Measurements from ENCODE around the gene RABGAP1. TPM values are rescaled to one million over a fixed set of nuclear protein-coding genes. Genes with fewer than 3 reads are reported as not detected.

Gene RABGAP1
- total RNA-seq, 2 donors from 2014 or later, result 41.9 to 49.7 TPM

GRCh38 chr9:123053711-123054110, 112.9 kb downstream of the RABGAP1 start:
- no peak for TF ChIP-seq CTCF (conservative IDR thresholded peaks at IDR 0.05)
- no peak overlapping the region for H3K27ac Mint-ChIP-seq

GRCh38 chr9:123058834-123059233, 118.0 kb downstream of the RABGAP1 start:
- Histone ChIP-seq H3K4me3 (ENCODE audit: low read length) (no peak overlapping the region), H3K9me3 (ENCODE audit: control insufficient read depth, low read length) (peaks cover 5% of the 10 kb centered on the region), H3K27me3 (ENCODE audit: control insufficient read depth, insufficient read depth, low read length, poor library complexity, severe bottlenecking) (no peaks in the 10 kb centered on the region), H3K9ac (ENCODE audit: extremely low read depth, low read length, poor library complexity, severe bottlenecking) (no peak overlapping the region), H3K27ac (ENCODE audit: low read depth, low read length) (no peak overlapping the region), H3K36me3 (ENCODE audit: control insufficient read depth, insufficient read depth, low read length) (peaks cover 27% of the 10 kb centered on the region), H3K4me1 (ENCODE audit: control insufficient read depth, insufficient read depth, low read length) (no peaks in the 10 kb centered on the region)
- Mint-ChIP-seq H3K4me1 (no peaks in the 10 kb centered on the region), H3K27me3 (ENCODE audit: insufficient read depth) (no peaks in the 10 kb centered on the region), H3K4me3 (no peak overlapping the region), H3K9me3 (peaks cover 3% of the 10 kb centered on the region), H3K27ac (no peak overlapping the region), H3K36me3 (ENCODE audit: low read depth) (peaks cover 31% of the 10 kb centered on the region)
- DNase-seq, result no peak
- TF ChIP-seq CTCF (conservative IDR thresholded peaks at IDR 0.05), result no peak
- 100% methylated on average over 1 of the region's 1 CpG; no CpG with 5 or more reads in 1 of the 2 experiments for WGBS, 2 experiments (ENCODE audit: insufficient coverage in 1 of 2, insufficient read length in 1 of 2)

More at GRCh38 chr9:123053711-123054110, 112.9 kb downstream of the RABGAP1 start:
- Histone ChIP-seq H3K4me1 (ENCODE audit: control insufficient read depth, insufficient read depth, low read length) (no peaks in the 10 kb centered on the region), H3K9ac (ENCODE audit: extremely low read depth, low read length, poor library complexity, severe bottlenecking) (no peak overlapping the region), H3K9me3 (ENCODE audit: control insufficient read depth, low read length) (peaks cover 5% of the 10 kb centered on the region), H3K4me3 (ENCODE audit: low read length) (no peak overlapping the region), H3K27me3 (ENCODE audit: control insufficient read depth, insufficient read depth, low read length, poor library complexity, severe bottlenecking) (no peaks in the 10 kb centered on the region), H3K27ac (ENCODE audit: low read depth, low read length) (no peak overlapping the region), H3K36me3 (ENCODE audit: control insufficient read depth, insufficient read depth, low read length) (peaks cover 41% of the 10 kb centered on the region)
- no peak for DNase-seq
- H3K9me3 Mint-ChIP-seq, result peaks cover 3% of the 10 kb centered on the region
- no peaks in the 10 kb centered on the region for H3K27me3 Mint-ChIP-seq (ENCODE audit: insufficient read depth)
- H3K36me3 Mint-ChIP-seq (ENCODE audit: low read depth), result peaks cover 26% of the 10 kb centered on the region
- 64% methylated on average over 2 of the region's 2 CpGs; no CpG with 5 or more reads in 1 of the 2 experiments for whole genome bisulfite sequencing, 2 experiments (ENCODE audit: insufficient coverage in 1 of 2, insufficient read length in 1 of 2)
- peaks cover 3% of the 10 kb centered on the region for H3K4me1 Mint-ChIP-seq
- no peak overlapping the region for H3K4me3 Mint-ChIP-seq

- no peaks in the 10 kb centered on the region for H3K4me1 ChIP-seq (ENCODE audit: control insufficient read depth, insufficient read depth, low read length)
- no peak overlapping the region for H3K27ac ChIP-seq (ENCODE audit: low read depth, low read length)
- Mint-ChIP-seq H3K4me3 (no peak overlapping the region), H3K4me1 (no peaks in the 10 kb centered on the region), H3K27ac (no peak overlapping the region), H3K36me3 (ENCODE audit: low read depth) (peaks cover 29% of the 10 kb centered on the region), H3K9me3 (peaks cover 3% of the 10 kb centered on the region), H3K27me3 (ENCODE audit: insufficient read depth) (no peaks in the 10 kb centered on the region)
- no peaks in the 10 kb centered on the region for H3K27me3 ChIP-seq (ENCODE audit: control insufficient read depth, insufficient read depth, low read length, poor library complexity, severe bottlenecking)
- no peak for TF ChIP-seq CTCF (conservative IDR thresholded peaks at IDR 0.05)
- 83 to 97% methylated on average over 2 to 8 of the region's 9 CpGs for WGBS, 2 experiments (ENCODE audit: insufficient coverage in 1 of 2, insufficient read length in 1 of 2)
- peaks cover 5% of the 10 kb centered on the region for H3K9me3 ChIP-seq (ENCODE audit: control insufficient read depth, low read length)
- H3K36me3 ChIP-seq (ENCODE audit: control insufficient read depth, insufficient read depth, low read length), result peaks cover 22% of the 10 kb centered on the region
- H3K9ac ChIP-seq (ENCODE audit: extremely low read depth, low read length, poor library complexity, severe bottlenecking), result no peak overlapping the region
- no peak for DNase-seq
- H3K4me3 ChIP-seq (ENCODE audit: low read length), result no peak overlapping the region
These were observed 118.8 kb downstream of the RABGAP1 start for GRCh38 chr9:123059472-123060220.
